ENCODE measurements around the gene ITGB7.

Gene ITGB7

GRCh38 chr12:53230108-53230845 lies 23.2 kb upstream of the ITGB7 start:
- H3K27ac ChIP-seq (ENCODE audit: low read length), result no peak overlapping the region
- no peak overlapping the region for H3K4me2 ChIP-seq (ENCODE audit: low read depth, low read length)
- no peak for TF ChIP-seq CTCF (IDR thresholded peaks at IDR 0.05; ENCODE audit: low read length)
- no peak for TF ChIP-seq EZH2phosphoT487 (IDR thresholded peaks at IDR 0.05; ENCODE audit: low read length)
- no peak for TF ChIP-seq EZH2 (optimal IDR thresholded peaks at IDR 0.05; ENCODE audit: low read depth, low read length)
- H3K9me3 ChIP-seq (replicated peaks; ENCODE audit: insufficient read depth, low read length), result no peaks in the 10 kb centered on the region
- H3K79me2 ChIP-seq (ENCODE audit: low read length), result peaks cover 7% of the 10 kb centered on the region
- H3K27me3 ChIP-seq (replicated peaks; ENCODE audit: insufficient read depth, low read length), result no peaks in the 10 kb centered on the region
- no peak overlapping the region for H3K4me3 ChIP-seq (ENCODE audit: low read length)
- no peaks in the 10 kb centered on the region for H3K36me3 ChIP-seq (replicated peaks; ENCODE audit: insufficient read depth, low read length)
- no peaks in the 10 kb centered on the region for H3K9me2 ChIP-seq (replicated peaks; ENCODE audit: insufficient read depth, low read length)
- H3F3A ChIP-seq (ENCODE audit: insufficient read depth, low read length), result peaks cover 11% of the 10 kb centered on the region
- DNase-seq, result no peak
- H2AFZ ChIP-seq (ENCODE audit: low read length), result no peak overlapping the region
- no peak overlapping the region for H3K9ac ChIP-seq (ENCODE audit: low read length)
- H3K4me1 ChIP-seq (ENCODE audit: low read length), result peaks cover 12% of the 10 kb centered on the region
- no peaks in the 10 kb centered on the region for H4K20me1 ChIP-seq (ENCODE audit: insufficient read depth, low read length)

- TF ChIP-seq EZH2 (optimal IDR thresholded peaks at IDR 0.05; ENCODE audit: low read depth, low read length), result no peak
- TF ChIP-seq EZH2phosphoT487 (IDR thresholded peaks at IDR 0.05; ENCODE audit: low read length), result no peak
- TF ChIP-seq CTCF (IDR thresholded peaks at IDR 0.05; ENCODE audit: low read length), result no peak
- Histone ChIP-seq H3K27me3 (replicated peaks; ENCODE audit: insufficient read depth, low read length) (no peaks in the 10 kb centered on the region), H3K4me3 (ENCODE audit: low read length) (no peak overlapping the region), H2AFZ (ENCODE audit: low read length) (no peak overlapping the region), H3K4me2 (ENCODE audit: low read depth, low read length) (no peak overlapping the region), H3K9me3 (replicated peaks; ENCODE audit: insufficient read depth, low read length) (no peaks in the 10 kb centered on the region), H3K36me3 (replicated peaks; ENCODE audit: insufficient read depth, low read length) (no peaks in the 10 kb centered on the region), H3K9ac (ENCODE audit: low read length) (no peak overlapping the region), H3K4me1 (ENCODE audit: low read length) (peaks cover 12% of the 10 kb centered on the region), H3K27ac (ENCODE audit: low read length) (no peak overlapping the region), H4K20me1 (ENCODE audit: insufficient read depth, low read length) (no peaks in the 10 kb centered on the region), H3F3A (ENCODE audit: insufficient read depth, low read length) (peaks cover 11% of the 10 kb centered on the region), H3K79me2 (ENCODE audit: low read length) (peaks cover 7% of the 10 kb centered on the region), H3K9me2 (replicated peaks; ENCODE audit: insufficient read depth, low read length) (no peaks in the 10 kb centered on the region)
- DNase-seq, result no peak
These were observed 22.4 kb upstream of the ITGB7 start for GRCh38 chr12:53229454-53229853.

GRCh38 chr12:53227836-53228235 lies 20.8 kb upstream of the ITGB7 start:
- TF ChIP-seq EZH2 (optimal IDR thresholded peaks at IDR 0.05; ENCODE audit: low read depth, low read length), result no peak
- no peak for TF ChIP-seq CTCF (IDR thresholded peaks at IDR 0.05; ENCODE audit: low read length)
- TF ChIP-seq EZH2phosphoT487 (IDR thresholded peaks at IDR 0.05; ENCODE audit: low read length), result no peak
- Histone ChIP-seq H4K20me1 (ENCODE audit: insufficient read depth, low read length) (no peaks in the 10 kb centered on the region), H3K4me1 (ENCODE audit: low read length) (peaks cover 4% of the 10 kb centered on the region; the same call in 1 of the 2 replicates), H3K36me3 (replicated peaks; ENCODE audit: insufficient read depth, low read length) (no peaks in the 10 kb centered on the region), H3K9me2 (replicated peaks; ENCODE audit: insufficient read depth, low read length) (no peaks in the 10 kb centered on the region), H3K27me3 (replicated peaks; ENCODE audit: insufficient read depth, low read length) (no peaks in the 10 kb centered on the region), H3K4me3 (ENCODE audit: low read length) (no peak overlapping the region), H3K9me3 (replicated peaks; ENCODE audit: insufficient read depth, low read length) (no peaks in the 10 kb centered on the region), H3K4me2 (ENCODE audit: low read depth, low read length) (no peak overlapping the region), H2AFZ (ENCODE audit: low read length) (no peak overlapping the region), H3K79me2 (ENCODE audit: low read length) (peaks cover 7% of the 10 kb centered on the region), H3F3A (ENCODE audit: insufficient read depth, low read length) (peaks cover 5% of the 10 kb centered on the region), H3K9ac (ENCODE audit: low read length) (no peak overlapping the region), H3K27ac (ENCODE audit: low read length) (no peak overlapping the region)
- DNase-seq, result no peak

All from MM.1S (cell line).